Bone marrow (tissue), 2 donors: ENCODE results near the gene JAML.
A peak's percentile ranks its signal among the peaks of the same experiment; 100 is the strongest.

Experiments
- DNase-seq, 2 donors: peaks; one replicate each; lab custom pipeline; 2025; lab: John Stamatoyannopoulos, UW

JAML gene, protein sequence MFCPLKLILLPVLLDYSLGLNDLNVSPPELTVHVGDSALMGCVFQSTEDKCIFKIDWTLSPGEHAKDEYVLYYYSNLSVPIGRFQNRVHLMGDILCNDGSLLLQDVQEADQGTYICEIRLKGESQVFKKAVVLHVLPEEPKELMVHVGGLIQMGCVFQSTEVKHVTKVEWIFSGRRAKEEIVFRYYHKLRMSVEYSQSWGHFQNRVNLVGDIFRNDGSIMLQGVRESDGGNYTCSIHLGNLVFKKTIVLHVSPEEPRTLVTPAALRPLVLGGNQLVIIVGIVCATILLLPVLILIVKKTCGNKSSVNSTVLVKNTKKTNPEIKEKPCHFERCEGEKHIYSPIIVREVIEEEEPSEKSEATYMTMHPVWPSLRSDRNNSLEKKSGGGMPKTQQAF

DNA sequence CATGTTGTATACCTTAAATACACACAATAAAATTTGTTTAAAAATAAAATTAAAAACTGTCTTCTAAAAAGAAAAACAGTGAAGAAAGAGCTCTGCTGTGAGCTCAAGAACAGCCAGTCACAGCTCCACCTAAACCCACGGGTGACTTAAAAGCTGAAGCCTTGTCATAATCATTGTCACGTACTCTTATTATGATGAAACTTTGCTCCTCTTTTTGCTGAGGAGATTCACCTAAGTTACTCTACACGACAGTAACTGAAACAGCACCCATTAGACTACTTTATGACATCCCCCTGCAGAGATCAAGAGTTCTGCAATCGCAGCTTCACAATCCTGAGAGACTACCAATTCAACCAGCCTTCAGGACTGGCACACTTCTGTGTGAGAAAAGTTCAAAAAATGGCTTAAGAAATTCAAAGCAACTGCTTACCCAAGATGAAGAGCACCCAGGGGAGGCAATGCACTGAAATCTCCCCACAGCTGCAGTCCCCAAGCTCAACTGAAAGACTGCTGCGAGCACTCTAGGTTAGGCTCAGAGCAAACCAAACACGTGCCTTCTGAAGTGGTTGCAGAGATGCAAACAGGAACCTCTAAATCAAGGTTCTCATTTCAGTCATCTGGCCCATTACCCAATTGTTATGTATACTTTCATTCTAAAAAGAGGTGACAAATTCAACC lies at the start of gene JAML:
Gene JAML, minus strand, starts transcription at position 501 of the 678 bp plus-strand sequence. CDS start 10,145 bp downstream, outside the sequence.
- DNase-seq = no peak

DNA sequence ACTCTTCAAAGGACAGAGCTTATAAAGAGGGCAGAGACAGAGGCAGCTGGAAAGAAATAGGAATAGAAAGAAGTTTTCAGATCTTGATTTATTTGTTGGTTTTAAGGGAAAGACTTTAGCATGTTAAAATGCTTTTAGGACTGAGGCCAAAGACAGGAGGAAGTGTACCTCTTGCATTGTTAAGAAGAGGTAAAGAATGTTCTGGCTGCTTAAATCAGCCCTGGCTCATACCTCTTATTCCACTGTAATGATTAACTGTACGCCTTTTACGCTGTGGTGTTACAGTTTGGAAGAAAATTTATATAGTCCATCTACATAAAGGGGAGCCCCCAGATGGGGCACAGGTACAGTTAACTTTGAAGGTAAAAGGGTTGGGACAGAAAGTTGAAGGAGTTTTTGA lies 49.4 kb upstream of the JAML start:
- no peak for DNase-seq

DNA sequence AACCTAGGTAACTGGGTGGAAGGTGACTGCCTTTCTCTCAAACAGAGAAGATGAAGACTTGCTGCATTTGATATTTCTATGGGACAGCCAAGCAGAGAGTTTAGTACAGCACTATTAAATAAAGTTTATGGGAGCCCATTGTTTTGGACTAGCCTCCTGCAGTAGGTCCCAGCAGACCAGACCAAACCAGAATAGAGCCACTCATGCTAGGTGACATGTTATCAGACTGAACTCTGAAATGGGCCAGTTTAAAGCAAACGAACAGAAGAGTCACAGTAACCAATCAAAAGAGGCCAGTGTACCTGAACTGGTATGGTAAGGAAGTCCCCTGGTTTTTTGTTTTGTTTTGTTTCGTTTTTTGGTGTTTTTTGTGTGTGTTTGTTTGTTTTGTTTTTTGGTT lies 47.2 kb upstream of the JAML start:
- no peak for DNase-seq

DNA sequence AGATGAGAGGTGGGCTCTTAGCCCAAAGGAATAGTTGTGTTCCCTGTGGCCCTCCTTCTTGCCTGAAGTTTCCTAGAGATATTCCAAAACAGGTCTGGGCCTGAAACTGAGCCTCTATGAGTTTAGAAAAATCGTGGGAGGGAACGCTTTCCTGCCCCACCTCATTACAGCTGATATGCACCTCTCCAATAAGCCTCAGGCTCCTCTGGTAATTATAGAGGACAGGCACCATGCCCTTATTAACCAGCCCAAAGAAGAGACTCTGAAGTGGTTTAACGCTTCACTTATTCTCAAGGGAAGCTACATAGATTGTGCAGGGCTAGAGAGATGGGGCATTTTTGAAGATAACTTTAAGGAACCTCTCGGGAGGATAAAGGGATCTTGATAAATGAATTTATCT lies 42.7 kb upstream of the JAML start:
- no peak for DNase-seq

DNA sequence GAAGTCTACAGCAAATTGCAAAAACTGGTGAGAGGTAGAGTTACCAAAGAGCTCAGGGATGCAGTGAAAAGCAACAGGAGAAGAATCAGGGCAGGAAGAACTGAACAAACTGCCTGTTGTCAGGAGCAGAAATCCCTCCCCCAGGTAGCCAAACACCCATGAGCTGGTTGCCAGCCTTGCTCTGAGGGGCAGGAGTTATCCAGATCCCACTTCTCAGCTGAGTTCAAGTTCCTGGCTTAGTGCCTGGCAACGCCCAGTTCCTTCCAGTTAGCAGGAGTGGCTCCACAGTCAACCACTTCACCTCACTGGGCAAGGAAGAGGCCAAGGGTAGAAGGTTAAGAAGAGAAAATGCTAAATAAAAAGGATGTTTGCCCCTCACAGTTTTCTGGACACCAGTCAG lies 41.1 kb upstream of the JAML start:
- DNase-seq = no peak

DNA sequence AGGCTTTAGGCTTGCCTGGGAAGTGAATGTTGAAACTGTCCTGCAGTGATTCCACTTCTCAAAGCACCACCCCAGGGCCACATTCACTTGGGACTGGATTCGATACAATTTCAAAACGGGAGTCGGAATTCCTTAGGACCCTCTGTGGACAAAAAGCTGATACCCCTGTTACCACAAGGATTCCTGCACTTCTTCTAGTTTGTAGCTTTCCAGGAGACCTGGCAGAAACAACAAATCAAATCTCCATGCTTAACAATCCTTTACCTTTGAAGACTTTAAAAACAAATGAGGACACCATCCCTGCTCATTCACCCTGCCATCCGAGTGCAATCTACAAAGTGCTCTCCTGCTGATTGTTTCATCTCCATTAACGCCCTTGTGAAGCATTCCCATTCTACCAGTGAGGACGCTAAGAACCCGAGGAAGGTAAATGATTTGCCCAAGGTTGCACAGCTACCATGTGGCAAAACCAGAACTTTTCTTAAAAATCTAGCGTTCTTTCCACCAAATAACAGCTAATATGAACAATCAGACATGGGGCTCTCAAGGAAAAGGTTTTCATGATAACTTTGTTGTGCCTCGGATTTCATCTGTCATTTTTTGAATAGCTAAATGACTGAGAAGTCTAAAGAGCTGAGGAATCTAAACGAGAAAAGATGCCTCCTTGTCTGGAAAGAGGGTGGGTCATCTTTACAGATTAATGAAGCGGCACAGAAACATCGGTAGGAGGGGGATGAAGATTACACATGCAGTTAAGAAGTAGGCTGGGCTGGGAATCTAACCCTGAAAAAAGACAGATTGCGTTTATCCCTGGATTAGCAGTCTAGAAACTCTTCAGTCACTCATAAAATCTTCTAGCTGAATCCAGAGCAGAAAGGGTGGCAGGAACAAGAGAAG lies 40.0 kb upstream of the JAML start:
- DNase-seq = no peak

DNA sequence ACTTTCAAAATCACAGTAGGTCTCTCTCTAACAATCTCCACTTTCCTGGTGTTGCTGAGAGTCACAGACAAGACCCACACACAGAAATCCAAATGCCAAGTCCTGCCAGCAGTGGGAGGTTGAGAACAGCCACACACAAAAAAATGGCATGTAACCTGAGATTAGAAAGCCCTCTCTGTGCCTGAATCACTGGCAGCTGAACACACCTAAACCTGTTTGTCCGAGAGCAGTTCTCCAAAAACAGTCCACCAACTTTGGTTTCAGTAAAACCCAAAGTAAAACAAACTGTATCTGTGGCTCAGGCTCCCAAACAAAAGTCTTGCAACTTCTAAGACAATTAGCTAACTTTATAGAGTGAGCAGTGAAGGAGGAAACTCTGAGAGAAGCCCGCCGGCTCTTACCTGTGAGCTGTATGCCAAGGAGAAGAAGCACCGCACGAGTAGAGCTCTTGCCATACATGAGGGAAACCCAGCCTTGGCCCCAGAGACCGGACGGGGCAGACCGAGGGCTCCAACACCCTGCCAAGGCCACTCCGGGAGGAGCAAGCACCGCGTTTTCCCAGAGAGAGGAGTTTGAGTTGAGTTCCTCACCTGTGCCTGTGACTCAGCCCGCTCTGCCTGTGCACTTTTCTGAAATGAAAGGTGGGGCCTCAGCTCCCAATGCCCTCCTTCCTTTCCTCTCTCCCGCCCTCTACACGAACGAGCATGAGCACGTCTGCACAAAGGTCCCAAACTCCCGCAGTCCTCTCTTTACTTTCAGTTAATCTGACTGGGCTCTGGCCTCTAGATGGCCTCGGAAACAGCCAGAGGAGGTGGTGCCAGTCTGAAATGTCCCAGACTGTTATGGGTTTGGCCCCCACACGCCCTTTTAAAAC lies 39.1 kb upstream of the JAML start, which contains the start of gene MPZL2:
Gene MPZL2, minus strand, starts transcription at position 603 of the 874 bp plus-strand sequence. Its CDS starts 144 bp downstream, at position 459.
- DNase-seq = no peak

DNA sequence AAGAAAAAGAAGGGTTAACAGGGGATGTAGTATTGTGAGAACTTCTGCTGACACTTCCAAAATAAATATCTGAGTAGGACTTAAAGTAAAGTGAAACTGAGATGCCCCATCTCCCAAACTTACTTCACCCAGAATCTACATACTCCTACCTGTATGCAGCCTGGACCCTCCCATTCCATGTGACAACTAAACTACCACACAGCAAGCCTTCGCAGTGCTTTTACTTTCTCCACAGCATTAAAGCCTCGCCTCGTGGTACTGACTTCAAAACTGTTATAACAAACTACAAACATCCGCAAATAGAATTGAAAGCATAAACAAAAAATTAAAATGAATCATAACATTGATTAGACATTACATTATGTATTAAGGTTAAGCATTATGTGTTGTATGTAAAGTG lies 38.3 kb upstream of the JAML start:
- DNase-seq = no peak

DNA sequence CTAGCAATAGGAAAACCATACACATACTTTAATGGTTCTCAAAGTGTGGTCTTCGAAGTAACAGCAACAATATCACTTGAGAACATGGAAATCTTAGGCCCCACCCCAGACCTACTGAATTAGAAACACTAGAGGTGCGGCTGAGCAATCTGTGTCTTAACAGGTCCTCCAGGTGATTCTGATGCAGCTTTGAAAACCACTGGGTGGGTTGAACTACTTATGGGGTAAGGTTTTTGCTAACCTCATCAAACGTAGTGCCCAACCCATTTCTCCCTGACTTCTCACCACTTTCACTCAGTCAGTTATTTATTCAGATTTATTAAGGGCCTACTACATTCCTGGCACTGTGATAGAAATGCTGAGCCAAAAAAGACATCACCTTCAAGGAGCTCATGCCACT lies 35.5 kb upstream of the JAML start:
- DNase-seq = no peak

DNA sequence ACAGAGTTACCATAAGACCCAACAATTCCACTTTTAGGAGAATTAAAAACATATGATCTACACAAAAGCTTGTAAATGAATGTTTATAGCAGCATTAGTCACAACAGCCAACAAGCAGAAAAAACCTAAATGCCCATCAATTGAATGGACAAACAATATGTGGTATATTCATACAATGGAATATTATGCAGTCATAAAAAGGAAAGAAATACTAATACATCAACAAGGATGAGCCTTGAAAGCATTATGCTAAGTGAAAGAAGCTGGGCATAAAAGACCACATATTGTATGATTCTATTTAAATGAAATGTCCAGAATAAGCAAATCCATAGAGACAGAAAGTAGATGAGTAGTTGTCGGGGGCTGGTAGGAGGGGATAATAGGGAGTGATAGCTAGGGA lies 34.3 kb upstream of the JAML start:
- no peak for DNase-seq

DNA sequence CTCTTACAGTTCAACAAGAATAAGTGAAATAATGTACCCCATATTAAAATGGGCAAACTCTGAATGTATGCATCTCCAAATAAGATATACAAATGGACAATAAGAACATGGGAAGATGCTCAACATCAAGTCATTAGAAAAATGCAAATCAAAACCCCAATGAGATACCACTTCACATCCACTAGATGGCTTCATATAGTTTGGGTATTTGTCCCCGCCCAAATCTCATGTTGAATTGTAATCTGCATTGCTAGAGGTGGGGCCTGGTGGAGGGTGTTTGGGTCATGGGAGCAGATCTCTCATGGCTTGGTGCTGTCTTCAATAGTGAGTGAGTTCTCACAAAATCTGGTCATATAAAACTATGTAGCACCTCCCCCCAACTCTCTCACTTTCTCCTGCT lies 33.6 kb upstream of the JAML start:
- no peak for DNase-seq

DNA sequence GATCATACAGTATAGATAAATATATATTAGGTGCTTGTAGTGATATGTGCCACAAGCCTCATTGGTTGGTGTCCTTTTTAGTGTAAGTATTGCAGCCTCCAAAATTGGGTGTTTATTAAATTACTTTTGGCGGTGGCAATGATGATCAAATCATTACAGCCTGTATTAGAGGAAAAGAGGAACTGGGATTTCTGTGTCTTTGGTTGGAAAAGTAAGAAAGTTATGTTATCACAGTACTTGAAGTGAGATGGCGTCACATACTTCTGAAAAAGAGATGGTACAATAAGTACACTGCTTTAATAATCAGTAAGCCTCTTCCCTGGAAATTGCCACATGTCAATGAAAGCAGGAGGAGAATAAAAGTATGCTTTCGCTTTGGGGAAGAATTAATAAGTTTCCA lies 27.9 kb upstream of the JAML start:
- no peak for DNase-seq

DNA sequence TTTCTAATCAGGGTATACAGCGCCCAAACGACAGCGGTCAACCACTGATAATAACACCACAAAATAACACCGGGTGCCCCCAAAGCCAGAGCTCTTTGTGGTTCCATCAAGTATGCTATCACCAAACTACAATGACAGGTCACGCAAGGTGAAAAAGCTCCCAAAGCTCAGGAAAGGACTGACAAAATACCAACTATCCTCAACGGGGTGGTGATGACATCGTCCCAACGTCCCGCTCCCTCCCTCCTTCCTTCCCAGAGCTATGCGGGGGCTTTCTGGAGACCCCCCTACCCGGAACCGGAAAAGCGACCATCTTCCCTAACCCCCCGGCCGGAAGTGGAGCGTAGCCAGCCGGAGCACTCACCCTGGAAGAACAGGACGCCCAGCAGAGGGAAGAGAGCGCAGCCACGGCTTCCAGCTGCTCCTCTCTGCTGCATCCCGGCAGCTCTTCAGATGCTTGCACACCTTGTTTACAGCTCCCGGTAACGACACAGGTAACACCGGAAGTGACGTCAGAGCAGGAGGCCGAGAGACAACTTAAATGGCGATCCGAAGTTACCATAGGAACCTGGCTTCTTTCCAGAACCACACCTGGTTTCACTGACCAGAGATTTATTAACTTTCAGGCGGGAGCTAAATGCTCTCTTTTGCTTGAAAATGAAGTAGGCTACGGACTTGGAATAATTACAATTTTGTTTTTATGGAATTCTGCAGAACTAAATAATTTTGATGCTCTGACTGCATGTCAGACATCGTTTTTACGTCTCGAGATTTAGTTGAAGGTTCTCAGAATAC lies 27.2 kb upstream of the JAML start, which contains the start of gene MPZL3:
Gene MPZL3, minus strand, starts transcription at position 508 of the 795 bp plus-strand sequence. Its CDS starts 71 bp downstream, at position 437.
- DNase-seq = peak; percentile 52 to 71

DNA sequence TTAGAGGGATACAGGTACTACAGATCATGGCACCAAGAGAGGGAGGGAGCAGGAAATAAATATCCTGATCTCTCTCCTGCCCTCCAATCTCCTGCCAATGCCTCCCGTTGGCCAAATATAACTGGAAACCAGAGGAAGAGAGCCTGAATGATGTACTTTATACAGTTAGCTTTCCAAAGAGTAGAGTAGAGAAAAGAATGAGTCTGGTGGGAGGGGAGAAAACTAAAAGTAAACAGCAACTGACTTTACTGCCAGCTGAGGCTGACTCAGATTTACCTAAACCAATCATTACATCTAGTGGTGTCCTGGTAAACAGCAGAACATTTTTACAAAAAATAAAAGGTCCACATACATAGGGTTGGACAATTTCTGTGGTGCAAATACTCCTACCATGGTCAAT lies 22.2 kb upstream of the JAML start:
- DNase-seq = no peak

DNA sequence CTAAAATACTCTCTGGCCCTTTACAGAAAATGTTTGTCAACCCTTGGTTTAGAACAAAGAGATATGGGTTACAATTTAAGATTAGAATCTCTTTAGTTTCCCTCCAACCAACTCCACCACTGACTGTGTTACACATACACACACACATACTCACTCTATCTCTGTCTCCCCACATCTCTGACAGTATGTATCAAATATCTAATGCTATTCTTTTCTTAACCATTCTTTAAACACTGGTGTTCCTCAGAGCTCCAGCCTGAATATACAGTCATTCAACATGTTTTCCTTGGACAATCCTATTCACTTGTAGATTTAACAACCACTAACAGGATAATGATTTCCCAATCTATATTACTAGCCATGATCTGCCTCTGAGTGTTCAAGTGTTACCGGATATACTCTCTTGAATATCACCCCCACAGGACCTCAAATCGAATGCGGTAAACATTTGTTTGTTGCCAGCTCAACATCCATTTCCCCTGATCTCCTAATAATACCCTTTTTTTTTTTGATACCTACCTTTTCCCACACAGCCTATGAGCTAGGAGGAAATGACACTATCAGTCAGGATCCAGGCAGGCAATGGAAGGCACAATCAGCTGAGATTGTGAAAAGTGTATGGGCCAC lies 21.2 kb upstream of the JAML start:
- DNase-seq = no peak

DNA sequence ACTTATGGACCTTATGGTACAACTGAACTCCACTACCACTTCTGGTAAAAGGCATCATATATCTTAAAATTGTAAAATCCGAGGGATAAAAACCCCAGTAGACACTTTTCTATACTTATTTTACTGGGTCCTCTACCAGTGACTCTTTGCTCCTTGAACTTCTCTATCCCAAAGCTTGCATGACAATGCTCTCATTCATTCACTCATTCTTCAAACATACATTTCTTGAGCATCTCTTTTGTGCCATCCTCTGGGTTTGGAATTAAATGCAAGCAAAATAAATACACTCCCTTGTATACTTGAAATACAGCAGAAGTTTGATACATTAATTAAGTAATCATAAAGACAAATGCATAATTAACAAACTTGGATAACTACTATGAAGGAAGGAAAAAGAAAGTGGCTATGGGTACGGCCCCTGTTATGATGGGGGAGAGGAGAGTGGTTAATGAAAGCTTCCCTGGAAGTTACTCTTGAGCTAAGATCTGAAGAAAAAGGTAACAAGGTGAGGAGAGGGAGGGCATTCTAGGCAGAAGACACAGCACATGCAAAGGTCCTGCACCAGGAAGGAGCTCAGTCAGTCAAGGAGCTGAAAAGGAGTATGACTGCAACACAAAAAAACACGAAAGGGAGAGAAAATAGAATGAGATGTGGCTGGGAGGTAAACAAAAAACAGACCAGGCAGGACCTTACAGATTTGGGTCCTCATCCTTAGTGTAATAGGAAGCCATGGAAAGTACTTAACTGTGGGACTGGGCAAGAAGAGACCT lies 19.4 kb upstream of the JAML start:
- no peak for DNase-seq

DNA sequence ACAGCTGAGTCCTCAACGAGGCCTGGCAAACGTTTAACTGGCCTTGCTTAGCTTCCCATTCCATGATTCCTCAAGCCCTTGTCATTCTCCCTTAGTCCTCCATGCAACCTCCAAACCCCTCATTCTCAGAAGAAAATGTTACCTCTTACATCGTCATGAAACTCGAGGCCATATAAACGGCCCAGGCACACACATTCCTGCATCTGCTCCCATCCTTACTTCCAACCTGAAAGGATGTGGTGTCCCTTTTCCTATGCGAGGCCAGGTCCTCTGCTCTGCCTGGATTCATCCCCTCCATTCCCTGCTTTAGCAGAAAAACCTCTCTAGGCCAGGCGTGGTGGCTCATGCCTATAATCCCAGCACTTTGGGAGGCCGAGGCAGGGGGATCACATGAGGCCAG lies 18.4 kb upstream of the JAML start:
- DNase-seq = no peak

DNA sequence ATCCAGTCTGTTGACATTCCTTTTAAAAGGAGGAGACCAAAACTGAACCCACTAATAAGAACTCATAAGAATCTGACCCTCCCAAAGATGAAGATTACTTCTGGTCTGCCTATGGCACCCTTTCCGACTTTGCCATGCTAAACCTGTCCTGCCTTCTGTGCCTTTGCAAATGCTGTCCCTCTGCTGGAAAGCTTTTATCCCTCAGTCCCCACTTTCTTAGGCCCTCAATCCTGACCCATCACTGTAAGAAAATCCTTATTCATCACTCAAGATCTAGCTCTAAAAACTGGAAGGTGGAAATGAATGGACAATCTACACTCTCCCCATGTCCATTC lies 16.9 kb upstream of the JAML start:
- DNase-seq = no peak

DNA sequence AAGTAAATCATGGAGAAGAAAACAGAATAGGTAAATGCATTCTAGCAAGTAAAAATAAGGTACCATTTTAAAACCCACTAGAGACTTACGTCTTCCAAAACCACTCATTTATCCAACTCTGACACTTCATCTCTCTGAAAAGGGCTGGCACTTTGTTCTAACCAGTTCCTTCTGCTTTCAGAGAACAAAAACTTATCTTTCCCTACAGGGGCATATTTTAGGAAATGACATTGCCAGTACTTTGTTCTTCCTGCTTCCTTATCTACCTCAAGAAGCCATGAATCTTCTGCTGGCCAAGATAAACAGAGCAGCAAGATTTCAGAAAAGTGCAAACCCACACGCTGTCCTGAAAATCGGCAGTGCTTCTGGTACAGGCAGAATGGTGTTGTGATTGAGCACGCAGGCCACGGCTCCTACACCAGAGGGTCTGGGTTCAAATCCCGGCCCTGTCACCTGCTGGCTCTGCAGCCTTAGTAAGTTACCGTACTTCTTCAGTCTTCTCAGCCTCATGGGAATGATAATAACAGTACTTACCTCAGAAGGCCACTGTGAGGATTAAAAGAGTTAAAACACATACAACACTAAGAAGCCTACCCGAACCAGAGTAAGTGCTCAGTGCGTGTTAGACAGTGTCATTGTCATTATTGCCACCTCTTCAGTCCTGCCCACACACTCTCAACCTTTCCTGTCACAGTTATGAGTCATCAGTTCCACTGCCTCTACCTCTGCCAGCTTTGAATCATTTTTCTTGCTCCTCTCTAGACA lies 16.4 kb upstream of the JAML start:
- peak in 1 of 2 donors; percentile 93 for DNase-seq
